Spleen (tissue), 13 donors: Measurements from ENCODE around the gene LRRC39. TPM values are rescaled to one million over a fixed set of nuclear protein-coding genes. Genes with fewer than 3 reads are reported as not detected.

Experiments
- DNase-seq: peaks from one replicate; pipeline ENCODE4 v3.0.0-alpha.2; 2020
- H3K27ac ChIP-seq, 8 donors: fragments of 200-600 bp; sonication (generic) in 7 of 8; 1 replicate in 4 of 8; 2 replicates in 4 of 8; pipeline versions ENCODE4 v1.5.0 to v1.8.0; 2016 to 2021; ENCODE audit warnings: inconsistent platforms in 4 of 8, mild to moderate bottlenecking in 4 of 8, moderate library complexity in 1 of 8
- H3K27me3 ChIP-seq, 7 donors: fragments of 200-600 bp; sonication (generic) in 6 of 7; replicated peaks in 1 of 7; 1 replicate in 4 of 7; 2 replicates in 3 of 7; pipeline versions ENCODE4 v1.5.0 to v1.8.0; 2016 to 2021; ENCODE audit warnings: inconsistent platforms in 3 of 7, mild to moderate bottlenecking in 1 of 7
- H3K36me3 ChIP-seq, 6 donors: fragments of 200-600 bp; sonication (generic) in 5 of 6; 1 replicate in 4 of 6; 2 replicates in 2 of 6; pipeline versions ENCODE4 v1.5.0 to v1.8.0; 2016 to 2021; ENCODE audit warnings: inconsistent platforms in 2 of 6
- H3K4me1 ChIP-seq, 6 donors: fragments of 200-600 bp; sonication (generic) in 5 of 6; 1 replicate in 3 of 6; 2 replicates in 3 of 6; pipeline versions ENCODE4 v1.5.0 to v1.8.0; 2016 to 2021; ENCODE audit warnings: inconsistent platforms in 3 of 6
- H3K4me3 ChIP-seq, 8 donors: fragments of 200-600 bp; sonication (generic) in 7 of 8; 1 replicate in 4 of 8; 2 replicates in 4 of 8; pipeline versions ENCODE4 v1.5.0 to v1.8.0; 2016 to 2021; ENCODE audit warnings: inconsistent platforms in 4 of 8, mild to moderate bottlenecking in 4 of 8, moderate library complexity in 2 of 8
- H3K9me3 ChIP-seq, 8 donors: fragments of 200-600 bp; sonication (generic) in 7 of 8; 1 replicate in 4 of 8; 2 replicates in 4 of 8; pipeline versions ENCODE4 v1.5.0 to v1.8.0; 2016 to 2021; ENCODE audit warnings: inconsistent platforms in 4 of 8
- CTCF ChIP-seq, 11 experiments: fragments of 200-600 bp in 7 of 11; fragments of 450-650 bp in 4 of 11; sonication (generic) in 4 of 11; IDR thresholded peaks in 8 of 11; conservative IDR thresholded peaks in 3 of 11; 1 replicate in 7 of 11; 2 replicates in 4 of 11; pipeline versions ENCODE4 v1.4.0 to v1.8.0; 2016 to 2021; ENCODE audit warnings: antibody characterized with exemption in 11 of 11, inconsistent platforms in 4 of 11, mild to moderate bottlenecking in 1 of 11
- POLR2A ChIP-seq, 3 donors: fragments of 450-650 bp; IDR thresholded peaks; one replicate each; pipeline ENCODE4 v1.5.1; 2017; ENCODE audit warnings: antibody characterized with exemption in 3 of 3, mild to moderate bottlenecking in 1 of 3
- POLR2AphosphoS5 ChIP-seq, 3 donors: sonication (generic); formaldehyde crosslinking; IDR thresholded peaks; one replicate each; pipeline ENCODE4 v1.5.1; 2017; ENCODE audit warnings: antibody characterized with exemption in 3 of 3
- WGBS, 5 donors: extraction: QIAGEN DNeasy Blood & Tissue Kit in 3 of 5; methylation state at CpG; one replicate each; pipeline versions ENCODE4 v1.1.5 to v1.1.7; 2013 to 2018; 5-methylcytosine and 5-hydroxymethylcytosine counted together
- intact Hi-C: fragments of 100-400 bp; cut with DNase I; formaldehyde crosslinking; loops from one replicate; pipeline ENCODE4 v1.15.0; 2023; ENCODE audit warnings: low total_unique reads
- long read RNA-seq, 2 donors: transcript quantifications; one replicate each; lab custom pipeline, GENCODE V29; 2026
- polyA plus RNA-seq, 3 donors: library from polyadenylated mRNA; stranded (reverse); fragments of 200-250 nt; gene quantifications; one replicate each; pipeline ENCODE4 v1.2.1, GENCODE V29; 2013
- total RNA-seq, 7 donors: library from RNA; depleted of rRNA in 3 of 7; stranded (reverse); fragments of >200 nt in 3 of 7; fragmentation: NEBNext Ultra II Directional in 4 of 7; extraction: Animal tissue kit (Norgen Biotek cat#: 25700) in 4 of 7; gene quantifications; one replicate each; pipeline versions ENCODE4 v1.1.0 to v1.2.1, GENCODE V29; 2016 to 2021
- donor health status: healthy with polysubstance abuse.
- donor health status: DM: no; HTN: no; CAD: no; lungs with moderate emphysema.
- donor health status: DM: no; HTN: no; CAD: no.
- donor health status: Bipolar disorder and iron deficiency.
- donor health status: healthy.
- donor health status: DM: no; HTN: no; CAD: no.
- donor health status: DM: yes; HTN: yes; CAD: no.

The LRRC39 gene
- total RNA-seq (1 to 10 TPM in 5 of 7 donors, under 1 TPM in 2; 0.51 to 2.2 (median 1.1) TPM), polyA plus RNA-seq (1 to 10 TPM in 2 of 3 donors, under 1 TPM in 1; 0.96 to 3.1 (median 1.5) TPM)
- long read RNA-seq, donor 1, partial matches to known transcripts, result 5 of 5 reads
- long read RNA-seq, donor 1, other reads (novel, unspliced or antisense), result 0 of 5 reads
- long read RNA-seq, donor 2, result 0 reads

- no peaks in the 10 kb centered on the region for H3K4me1 ChIP-seq
- intact Hi-C loops, result no loop called here
- H3K27me3 ChIP-seq, result no peaks in the 10 kb centered on the region
- no peaks in the 10 kb centered on the region for H3K9me3 ChIP-seq
- H3K36me3 ChIP-seq, result no peaks in the 10 kb centered on the region
- WGBS, 5 donors, result 63 to 85% (median 69%) methylated on average over 5 of the region's 5 CpGs
- no peak within 1 kb of the TSS for H3K4me3 ChIP-seq
- TF ChIP-seq POLR2A (IDR thresholded peaks at IDR 0.05), result no peak
- TF ChIP-seq POLR2AphosphoS5 (IDR thresholded peaks at IDR 0.05), result no peak
- no peak for TF ChIP-seq CTCF (IDR thresholded peaks at IDR 0.05 in 8 of 11, conservative IDR thresholded peaks at IDR 0.05 in 3 of 11)
- no peak for DNase-seq
- H3K27ac ChIP-seq, result no peak within 1 kb of the TSS
These were observed at the start of gene LRRC39 for GRCh38 chr1:100178091-100178490. Gene LRRC39 (minus strand): TSS chr1:100178256. CDS start chr1:100168516, 9,740 bp downstream.

GRCh38 chr1:100222428-100222827 is 44.4 kb upstream of the LRRC39 start:
- Histone ChIP-seq H3K9me3 (no peaks in the 10 kb centered on the region), H3K27me3 (no peaks in the 10 kb centered on the region), H3K4me1 (no peaks in the 10 kb centered on the region), H3K4me3 (no peak overlapping the region), H3K36me3 (peaks cover 0 to 49% (median 7%) of the 10 kb centered on the region in 6 donors), H3K27ac (no peak overlapping the region)
- DNase-seq, result no peak
- TF ChIP-seq CTCF (IDR thresholded peaks at IDR 0.05 in 8 of 11, conservative IDR thresholded peaks at IDR 0.05 in 3 of 11), result no peak
- TF ChIP-seq POLR2A (IDR thresholded peaks at IDR 0.05), result no peak
- no peak for TF ChIP-seq POLR2AphosphoS5 (IDR thresholded peaks at IDR 0.05)
- intact Hi-C loops, result no loop called here

- intact Hi-C loops, result no loop called here
- WGBS, 5 donors, result 92 to 100% (median 97%) methylated on average over 2 of the region's 2 CpGs
- Histone ChIP-seq H3K27ac (no peak overlapping the region), H3K4me3 (no peak overlapping the region), H3K4me1 (no peaks in the 10 kb centered on the region), H3K9me3 (no peaks in the 10 kb centered on the region), H3K36me3 (peaks cover 0 to 63% (median 23%) of the 10 kb centered on the region in 6 donors), H3K27me3 (no peaks in the 10 kb centered on the region)
- no peak for DNase-seq
- no peak for TF ChIP-seq CTCF (IDR thresholded peaks at IDR 0.05 in 8 of 11, conservative IDR thresholded peaks at IDR 0.05 in 3 of 11)
- TF ChIP-seq POLR2AphosphoS5 (IDR thresholded peaks at IDR 0.05), result no peak
- no peak for TF ChIP-seq POLR2A (IDR thresholded peaks at IDR 0.05)
These were observed 41.8 kb upstream of the LRRC39 start for GRCh38 chr1:100219883-100220282.

GRCh38 chr1:100219457-100219856 is 41.4 kb upstream of the LRRC39 start:
- no peak for DNase-seq
- Histone ChIP-seq H3K4me1 (no peaks in the 10 kb centered on the region), H3K27me3 (no peaks in the 10 kb centered on the region), H3K27ac (no peak overlapping the region), H3K9me3 (no peaks in the 10 kb centered on the region), H3K4me3 (no peak overlapping the region), H3K36me3 (peaks cover 0 to 67% (median 27%) of the 10 kb centered on the region in 6 donors)
- TF ChIP-seq POLR2AphosphoS5 (IDR thresholded peaks at IDR 0.05), result no peak
- WGBS, 5 donors, result 68 to 87% (median 75%) methylated on average over 5 to 6 of the region's 6 CpGs
- intact Hi-C loops, result no loop called here
